Ovary (tissue), 3 donors: Measurements from ENCODE around the gene MMP8.

Source experiments
- CTCF ChIP-seq, 3 donors: fragments of 450-650 bp in 2 of 3; fragments of 200-600 bp in 1 of 3; IDR thresholded peaks; one replicate each; pipeline versions ENCODE4 v1.5.1 to v1.8.0; 2016 to 2022; ENCODE audit warnings: antibody characterized with exemption in 3 of 3, mild to moderate bottlenecking in 1 of 3
- EP300 ChIP-seq: sonication (generic); formaldehyde crosslinking; IDR thresholded peaks from one replicate; pipeline ENCODE4 v1.6.1; 2017; ENCODE audit warnings: antibody characterized with exemption
- POLR2A ChIP-seq: fragments of 450-650 bp; IDR thresholded peaks from one replicate; pipeline ENCODE4 v1.6.1; 2017; ENCODE audit warnings: antibody characterized with exemption, mild to moderate bottlenecking, moderate library complexity
- donor health status: DM: no; HTN: no; CAD: no.

- TF ChIP-seq CTCF (IDR thresholded peaks at IDR 0.05): no peak
- TF ChIP-seq POLR2A: no peak
- TF ChIP-seq EP300: no peak
These were observed 43.8 kb downstream of the MMP8 start for GRCh38 chr11:102680945-102681344.
